Coronary artery (tissue), 2 donors: ENCODE data around the gene RALGAPA2.

Experiments
- DNase-seq: peaks from one replicate; pipeline ENCODE4 v3.0.0-alpha.2; 2017; ENCODE audit warnings: low spot score
- H3K27ac ChIP-seq, 2 donors: fragments of 200-600 bp; sonication (generic); one replicate each; pipeline ENCODE4 v1.5.1; 2016 to 2019
- H3K4me3 ChIP-seq: fragments of 200-600 bp; sonication (generic); 2 replicates; pipeline ENCODE4 v1.5.1; 2016; ENCODE audit warnings: mild to moderate bottlenecking, moderate library complexity
- TF ChIP-seq, protein P1 (sequence below): fragments of 200-600 bp; sonication (generic); IDR thresholded peaks from one replicate; pipeline ENCODE4 v1.5.1; 2019; ENCODE audit warnings: antibody characterized with exemption

Gene RALGAPA2

GRCh38 chr20:20658123-20658522 lies 54.3 kb downstream of the RALGAPA2 start:
- no peak for DNase-seq
- H3K27ac ChIP-seq = no peak overlapping the region
- no peak overlapping the region for H3K4me3 ChIP-seq
- TF ChIP-seq, protein P1, sequence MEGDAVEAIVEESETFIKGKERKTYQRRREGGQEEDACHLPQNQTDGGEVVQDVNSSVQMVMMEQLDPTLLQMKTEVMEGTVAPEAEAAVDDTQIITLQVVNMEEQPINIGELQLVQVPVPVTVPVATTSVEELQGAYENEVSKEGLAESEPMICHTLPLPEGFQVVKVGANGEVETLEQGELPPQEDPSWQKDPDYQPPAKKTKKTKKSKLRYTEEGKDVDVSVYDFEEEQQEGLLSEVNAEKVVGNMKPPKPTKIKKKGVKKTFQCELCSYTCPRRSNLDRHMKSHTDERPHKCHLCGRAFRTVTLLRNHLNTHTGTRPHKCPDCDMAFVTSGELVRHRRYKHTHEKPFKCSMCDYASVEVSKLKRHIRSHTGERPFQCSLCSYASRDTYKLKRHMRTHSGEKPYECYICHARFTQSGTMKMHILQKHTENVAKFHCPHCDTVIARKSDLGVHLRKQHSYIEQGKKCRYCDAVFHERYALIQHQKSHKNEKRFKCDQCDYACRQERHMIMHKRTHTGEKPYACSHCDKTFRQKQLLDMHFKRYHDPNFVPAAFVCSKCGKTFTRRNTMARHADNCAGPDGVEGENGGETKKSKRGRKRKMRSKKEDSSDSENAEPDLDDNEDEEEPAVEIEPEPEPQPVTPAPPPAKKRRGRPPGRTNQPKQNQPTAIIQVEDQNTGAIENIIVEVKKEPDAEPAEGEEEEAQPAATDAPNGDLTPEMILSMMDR = no peak

DNA sequence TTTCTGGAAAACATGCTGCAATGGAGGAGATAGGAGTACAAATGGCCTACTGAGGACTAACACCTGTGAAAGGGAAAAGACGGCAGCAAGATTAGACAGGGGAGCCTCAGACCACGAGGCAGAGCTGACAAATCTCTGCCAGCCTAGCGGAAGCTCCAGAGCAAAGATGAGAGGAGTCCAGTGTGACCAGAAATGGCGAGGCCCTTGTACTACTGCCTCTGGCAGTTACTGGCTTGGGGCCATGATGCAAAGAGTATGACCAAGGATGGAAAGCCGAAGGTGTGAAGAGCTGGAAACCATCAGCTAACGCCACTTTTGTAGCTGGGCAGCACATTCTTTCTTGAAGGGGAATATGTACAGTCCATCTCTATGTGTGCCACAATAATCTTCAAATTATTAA lies 55.4 kb downstream of the RALGAPA2 start:
- no peak overlapping the region for H3K27ac ChIP-seq

GRCh38 chr20:20655883-20656282 lies 56.6 kb downstream of the RALGAPA2 start:
- Histone ChIP-seq H3K27ac (no peak overlapping the region), H3K4me3 (no peak overlapping the region)
- TF ChIP-seq, protein P1 = no peak
- no peak for DNase-seq

More for the DNA sequence above, 55.4 kb downstream of the RALGAPA2 start:
- no peak overlapping the region for H3K4me3 ChIP-seq
- DNase-seq = no peak
- TF ChIP-seq, protein P1 = no peak

- H3K27ac ChIP-seq = no peak overlapping the region
- TF ChIP-seq, protein P1 = no peak
- DNase-seq = no peak
- H3K4me3 ChIP-seq = no peak overlapping the region
Observed at GRCh38 chr20:20649945-20650344, 62.5 kb downstream of the RALGAPA2 start.

DNA sequence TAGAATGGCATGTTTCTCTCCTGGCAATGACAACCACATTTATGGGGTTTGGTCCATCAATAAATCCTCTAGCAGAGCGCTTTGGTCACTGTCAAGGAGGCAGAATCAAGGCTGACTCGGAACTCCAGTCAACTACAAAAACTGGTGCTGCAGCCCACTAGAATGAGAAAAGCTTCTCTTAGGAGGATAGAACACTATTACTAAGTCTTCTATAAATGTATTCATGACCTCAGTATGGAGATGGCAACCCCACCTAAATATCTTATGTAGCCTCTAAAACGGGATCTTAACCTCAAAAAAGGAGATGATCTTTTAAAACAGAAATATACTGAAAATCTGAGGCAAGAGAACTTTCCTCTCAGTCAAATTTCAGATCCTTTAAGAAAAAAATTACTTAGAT lies 68.5 kb downstream of the RALGAPA2 start:
- Histone ChIP-seq H3K4me3 (no peak overlapping the region), H3K27ac (no peak overlapping the region)
- TF ChIP-seq, protein P1 = no peak
- no peak for DNase-seq

DNA sequence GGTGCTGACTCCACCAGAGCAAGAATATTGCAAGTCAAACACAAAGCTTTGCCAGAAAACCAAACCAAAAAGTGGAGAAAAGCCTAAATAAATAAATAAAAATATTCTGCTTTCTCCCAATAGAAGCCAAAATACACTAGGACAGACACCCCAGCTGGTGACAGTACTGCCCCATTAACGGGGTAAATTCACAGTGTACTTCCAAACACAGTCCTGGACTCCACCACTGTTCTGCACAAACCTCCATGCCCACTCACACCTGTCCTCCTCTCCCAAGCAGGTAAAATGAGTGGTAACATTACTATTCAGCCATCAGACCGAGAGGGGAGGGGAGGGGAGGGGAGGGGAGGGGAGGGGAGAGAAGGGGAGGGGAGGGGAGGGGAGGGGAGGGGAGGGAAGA lies 70.7 kb downstream of the RALGAPA2 start:
- H3K27ac ChIP-seq = no peak overlapping the region
- H3K4me3 ChIP-seq = no peak overlapping the region
- TF ChIP-seq, protein P1 = no peak
- DNase-seq = no peak

DNA sequence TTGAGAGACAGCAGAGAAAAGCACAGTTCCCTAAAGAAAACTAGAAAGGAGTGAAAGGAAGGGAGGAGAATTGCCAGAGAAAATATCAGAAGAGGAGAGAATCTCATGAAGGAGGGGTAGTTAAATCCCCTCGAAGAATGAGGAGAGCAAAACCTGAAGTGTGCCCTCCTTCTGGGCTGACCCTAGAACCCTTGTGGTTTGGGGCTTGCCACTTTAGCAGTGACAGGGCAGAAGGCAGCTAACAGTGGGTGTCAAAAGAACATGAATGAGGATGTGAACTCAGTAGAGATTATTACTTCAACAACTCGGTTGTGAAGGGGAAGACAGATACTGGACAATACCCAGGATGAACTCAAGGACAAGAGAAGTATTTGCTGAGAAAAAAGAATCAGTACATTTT lies 73.6 kb downstream of the RALGAPA2 start:
- DNase-seq = no peak
- Histone ChIP-seq H3K27ac (no peak overlapping the region), H3K4me3 (no peak overlapping the region)
- TF ChIP-seq, protein P1 = no peak
